HepG2 (cell line): Measurements from ENCODE around the gene TMEM253. TPM values are rescaled to one million over a fixed set of nuclear protein-coding genes. Genes with fewer than 3 reads are reported as not detected.

Experiments used
- ARNTL ChIP-seq: sonication (generic); formaldehyde crosslinking; IDR thresholded peaks from 2 replicates; pipeline ENCODE4 v1.4.0; 2020; ENCODE audit warnings: mild to moderate bottlenecking, missing genetic modification reagents
- DMAP1 ChIP-seq: IDR thresholded peaks from 2 replicates; pipeline ENCODE4 v1.6.1; 2016
- DPF2 ChIP-seq: sonication (generic); formaldehyde crosslinking; IDR thresholded peaks from 2 replicates; pipeline ENCODE4 v1.4.0; 2020; ENCODE audit warnings: mild to moderate bottlenecking, low read depth, missing genetic modification reagents, borderline replicate concordance
- FOSL1 ChIP-seq: sonication (generic); formaldehyde crosslinking; IDR thresholded peaks from 2 replicates; pipeline ENCODE4 v1.9.0; 2021; ENCODE audit warnings: missing genetic modification reagents, borderline replicate concordance
- FOXC1 ChIP-seq: sonication (generic); formaldehyde crosslinking; IDR thresholded peaks from 2 replicates; pipeline ENCODE4 v1.8.0; 2022; ENCODE audit warnings: mild to moderate bottlenecking, missing genetic modification reagents, borderline replicate concordance
- FOXP1 ChIP-seq, 2 experiments: fragments of 450-650 bp in 1 of 2; IDR thresholded peaks; 2 replicates each; pipeline ENCODE4 v1.6.1; 2017 to 2018; ENCODE audit warnings: antibody characterized with exemption in 1 of 2
- HNF4A ChIP-seq: sonication (generic); formaldehyde crosslinking; IDR thresholded peaks from 2 replicates; pipeline ENCODE4 v1.4.0; 2020; ENCODE audit warnings: missing genetic modification reagents
- MIXL1 ChIP-seq: IDR thresholded peaks from 2 replicates; pipeline ENCODE4 v1.6.1; 2016
- NR2F6 ChIP-seq, 2 experiments: IDR thresholded peaks; 2 replicates each; pipeline ENCODE4 v1.6.1; 2016; ENCODE audit warnings: antibody characterized with exemption in 1 of 2, mild to moderate bottlenecking in 1 of 2
- NRL ChIP-seq: sonication (generic); formaldehyde crosslinking; IDR thresholded peaks from 2 replicates; pipeline ENCODE4 v1.5.0; 2020; ENCODE audit warnings: missing genetic modification reagents, mild to moderate bottlenecking, moderate library complexity, borderline replicate concordance
- RBM39 ChIP-seq: fragments of 200-400 bp; formaldehyde crosslinking; IDR thresholded peaks from one replicate; pipeline ENCODE4 v1.6.1; 2018; ENCODE audit warnings: antibody characterized with exemption, mild to moderate bottlenecking, low read depth, low read length; ENCODE audit not compliant: poor library complexity, severe bottlenecking
- TEAD3 ChIP-seq: optimal IDR thresholded peaks from 2 replicates; pipeline ENCODE3; 2016; ENCODE audit warnings: borderline replicate concordance
- ZBTB42 ChIP-seq: sonication (generic); formaldehyde crosslinking; IDR thresholded peaks from 2 replicates; pipeline ENCODE4 v1.5.0; 2020; ENCODE audit warnings: mild to moderate bottlenecking, missing genetic modification reagents
- ZMYM2 ChIP-seq: sonication (generic); formaldehyde crosslinking; IDR thresholded peaks from 2 replicates; pipeline ENCODE4 v1.8.0; 2022; ENCODE audit warnings: mild to moderate bottlenecking, missing genetic modification reagents
- ZNF260 ChIP-seq: sonication (generic); formaldehyde crosslinking; IDR thresholded peaks from 2 replicates; pipeline ENCODE4 v1.4.0; 2020; ENCODE audit warnings: missing genetic modification reagents, low read depth, mild to moderate bottlenecking, borderline replicate concordance
- ZNF3 ChIP-seq: IDR thresholded peaks from 2 replicates; pipeline ENCODE4 v1.7.0; 2017; ENCODE audit warnings: inconsistent platforms
- ZNF350 ChIP-seq: sonication (generic); formaldehyde crosslinking; IDR thresholded peaks from 2 replicates; pipeline ENCODE4 v1.4.0; 2020; ENCODE audit warnings: mild to moderate bottlenecking, low read depth, missing genetic modification reagents, borderline replicate concordance
- ZNF570 ChIP-seq: sonication (generic); formaldehyde crosslinking; IDR thresholded peaks from 2 replicates; pipeline ENCODE4 v1.4.0; 2020; ENCODE audit warnings: mild to moderate bottlenecking, missing genetic modification reagents, borderline replicate concordance
- ZNF589 ChIP-seq: sonication (generic); formaldehyde crosslinking; conservative IDR thresholded peaks from 2 replicates; pipeline ENCODE4 v1.8.0; 2022; ENCODE audit warnings: mild to moderate bottlenecking, moderate library complexity, missing genetic modification reagents
- ZNF775 ChIP-seq: sonication (generic); formaldehyde crosslinking; IDR thresholded peaks from 2 replicates; pipeline ENCODE4 v1.4.0; 2020; ENCODE audit warnings: missing genetic modification reagents, mild to moderate bottlenecking, moderate library complexity, borderline replicate concordance
- polyA plus RNA-seq, 8 experiments: library from polyadenylated mRNA; depleted of rRNA in 3 of 8; stranded (reverse) in 7 of 8; unstranded in 1 of 8; fragments of >200 nt; fragmentation: Illumina TruSeq in 4 of 8; extraction: Trizol in 4 of 8; gene quantifications; 2 replicates each; pipeline versions ENCODE4 v1.2.1 to v1.2.3, GENCODE V29; 2011 to 2016; ENCODE audit warnings: low read depth in 4 of 8, missing spikeins in 1 of 8, mixed read lengths in 1 of 8; ENCODE audit not compliant: insufficient read depth in 1 of 8
- total RNA-seq, 5 experiments: library from RNA; depleted of rRNA; stranded (reverse); fragments of >200 nt; fragmentation: Illumina TruSeq; extraction: Trizol; gene quantifications; 2 replicates each; pipeline ENCODE4 v1.2.3, GENCODE V29; 2016; ENCODE audit warnings: low read depth in 1 of 5
- TF ChIP-seq, protein P1 (sequence below): sonication (generic); formaldehyde crosslinking; IDR thresholded peaks from 2 replicates; pipeline ENCODE4 v1.4.0; 2020; ENCODE audit warnings: mild to moderate bottlenecking, missing genetic modification reagents
- TF ChIP-seq, protein P2 (sequence below): sonication (generic); formaldehyde crosslinking; IDR thresholded peaks from 2 replicates; pipeline ENCODE4 v1.8.0; 2022; ENCODE audit warnings: mild to moderate bottlenecking, missing genetic modification reagents, moderate library complexity
- TF ChIP-seq, protein P3 (sequence below): sonication (generic); formaldehyde crosslinking; IDR thresholded peaks from 2 replicates; pipeline ENCODE4 v1.9.0; 2021; ENCODE audit warnings: missing genetic modification reagents, mild to moderate bottlenecking, borderline replicate concordance

Gene TMEM253
- total and polyA plus RNA-seq, 2 of the 13 experiments (the other 11 are each of a cell fraction or from before 2014, with no cell fraction given), result 0.29 to 0.45 TPM

DNA sequence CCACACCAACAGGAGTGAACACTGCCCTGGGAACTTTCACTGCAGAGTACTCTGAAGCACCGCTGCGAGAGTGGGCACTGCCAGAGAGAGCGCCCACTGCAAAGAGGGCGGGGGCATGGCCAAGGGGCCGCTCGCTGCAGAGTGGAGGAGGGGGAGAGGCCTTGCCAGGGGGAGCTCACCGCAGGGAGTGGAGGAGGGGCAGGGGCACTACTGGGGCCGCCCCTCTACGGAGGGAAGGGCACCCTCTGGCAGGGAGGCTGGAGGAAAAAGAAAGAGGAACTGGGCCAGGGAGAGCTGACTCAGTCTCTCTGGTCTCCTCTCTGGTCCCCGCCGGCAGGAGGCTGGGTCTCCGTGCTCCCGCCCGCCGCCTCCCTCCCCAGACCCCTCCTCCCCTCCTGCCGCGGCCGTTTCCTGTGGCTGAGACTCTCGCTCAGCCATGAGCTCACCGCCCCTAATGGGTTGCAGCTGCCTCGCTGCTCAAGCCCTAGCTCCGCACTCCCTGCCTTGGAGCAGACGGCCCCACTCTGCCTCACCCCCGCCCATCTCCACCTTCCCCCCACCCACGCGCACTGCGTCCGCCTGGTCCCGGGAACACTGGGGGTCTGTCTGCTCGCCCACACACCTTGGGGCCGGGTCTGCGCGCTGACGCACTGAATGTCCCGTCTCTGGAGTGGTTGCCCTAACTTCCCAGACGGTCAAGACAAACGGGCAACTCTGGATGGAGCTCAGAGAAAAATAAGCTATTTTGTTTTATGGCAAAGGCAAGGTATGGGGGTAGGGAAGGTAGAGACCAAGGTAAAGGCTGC lies 29.4 kb upstream of the TMEM253 start (continued):
- no peak for TF ChIP-seq FOXC1
- no peak for TF ChIP-seq ZNF570
- no peak for TF ChIP-seq MIXL1 (CRISPR knock-in tag)
- TF ChIP-seq, protein P1, sequence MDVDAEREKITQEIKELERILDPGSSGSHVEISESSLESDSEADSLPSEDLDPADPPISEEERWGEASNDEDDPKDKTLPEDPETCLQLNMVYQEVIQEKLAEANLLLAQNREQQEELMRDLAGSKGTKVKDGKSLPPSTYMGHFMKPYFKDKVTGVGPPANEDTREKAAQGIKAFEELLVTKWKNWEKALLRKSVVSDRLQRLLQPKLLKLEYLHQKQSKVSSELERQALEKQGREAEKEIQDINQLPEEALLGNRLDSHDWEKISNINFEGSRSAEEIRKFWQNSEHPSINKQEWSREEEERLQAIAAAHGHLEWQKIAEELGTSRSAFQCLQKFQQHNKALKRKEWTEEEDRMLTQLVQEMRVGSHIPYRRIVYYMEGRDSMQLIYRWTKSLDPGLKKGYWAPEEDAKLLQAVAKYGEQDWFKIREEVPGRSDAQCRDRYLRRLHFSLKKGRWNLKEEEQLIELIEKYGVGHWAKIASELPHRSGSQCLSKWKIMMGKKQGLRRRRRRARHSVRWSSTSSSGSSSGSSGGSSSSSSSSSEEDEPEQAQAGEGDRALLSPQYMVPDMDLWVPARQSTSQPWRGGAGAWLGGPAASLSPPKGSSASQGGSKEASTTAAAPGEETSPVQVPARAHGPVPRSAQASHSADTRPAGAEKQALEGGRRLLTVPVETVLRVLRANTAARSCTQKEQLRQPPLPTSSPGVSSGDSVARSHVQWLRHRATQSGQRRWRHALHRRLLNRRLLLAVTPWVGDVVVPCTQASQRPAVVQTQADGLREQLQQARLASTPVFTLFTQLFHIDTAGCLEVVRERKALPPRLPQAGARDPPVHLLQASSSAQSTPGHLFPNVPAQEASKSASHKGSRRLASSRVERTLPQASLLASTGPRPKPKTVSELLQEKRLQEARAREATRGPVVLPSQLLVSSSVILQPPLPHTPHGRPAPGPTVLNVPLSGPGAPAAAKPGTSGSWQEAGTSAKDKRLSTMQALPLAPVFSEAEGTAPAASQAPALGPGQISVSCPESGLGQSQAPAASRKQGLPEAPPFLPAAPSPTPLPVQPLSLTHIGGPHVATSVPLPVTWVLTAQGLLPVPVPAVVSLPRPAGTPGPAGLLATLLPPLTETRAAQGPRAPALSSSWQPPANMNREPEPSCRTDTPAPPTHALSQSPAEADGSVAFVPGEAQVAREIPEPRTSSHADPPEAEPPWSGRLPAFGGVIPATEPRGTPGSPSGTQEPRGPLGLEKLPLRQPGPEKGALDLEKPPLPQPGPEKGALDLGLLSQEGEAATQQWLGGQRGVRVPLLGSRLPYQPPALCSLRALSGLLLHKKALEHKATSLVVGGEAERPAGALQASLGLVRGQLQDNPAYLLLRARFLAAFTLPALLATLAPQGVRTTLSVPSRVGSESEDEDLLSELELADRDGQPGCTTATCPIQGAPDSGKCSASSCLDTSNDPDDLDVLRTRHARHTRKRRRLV (CRISPR knock-in tag), result no peak
- TF ChIP-seq, protein P2, sequence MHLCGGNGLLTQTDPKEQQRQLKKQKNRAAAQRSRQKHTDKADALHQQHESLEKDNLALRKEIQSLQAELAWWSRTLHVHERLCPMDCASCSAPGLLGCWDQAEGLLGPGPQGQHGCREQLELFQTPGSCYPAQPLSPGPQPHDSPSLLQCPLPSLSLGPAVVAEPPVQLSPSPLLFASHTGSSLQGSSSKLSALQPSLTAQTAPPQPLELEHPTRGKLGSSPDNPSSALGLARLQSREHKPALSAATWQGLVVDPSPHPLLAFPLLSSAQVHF (CRISPR knock-in tag), result no peak
- 0 out of 2 replicates have a peak, but pooled peaks have one; percentile 32 for TF ChIP-seq ZMYM2 (CRISPR knock-in tag)
- no peak for TF ChIP-seq ZBTB42 (CRISPR knock-in tag)
- TF ChIP-seq ZNF350 (CRISPR knock-in tag), result no peak; the same call in 1 of the 2 replicates
- no peak for TF ChIP-seq ZNF589
- no peak for TF ChIP-seq NR2F6 (IDR thresholded peaks at IDR 0.05)
- peak; percentile 7; the same call in 1 of the 2 replicates for TF ChIP-seq NR2F6 (CRISPR knock-in tag; IDR thresholded peaks at IDR 0.05)
- no peak for TF ChIP-seq FOXP1 (IDR thresholded peaks at IDR 0.05)
- no peak for TF ChIP-seq FOXP1 (CRISPR knock-in tag; IDR thresholded peaks at IDR 0.05)
- no peak for TF ChIP-seq DMAP1 (CRISPR knock-in tag)
- TF ChIP-seq ARNTL (CRISPR knock-in tag), result no peak
- no peak for TF ChIP-seq DPF2 (CRISPR knock-in tag)
- peak; percentile 25; the same call in 1 of the 2 replicates for TF ChIP-seq NRL
- TF ChIP-seq ZNF3 (CRISPR knock-in tag), result no peak
- TF ChIP-seq TEAD3 (CRISPR knock-in tag), result peak; percentile 8
- TF ChIP-seq, protein P3, sequence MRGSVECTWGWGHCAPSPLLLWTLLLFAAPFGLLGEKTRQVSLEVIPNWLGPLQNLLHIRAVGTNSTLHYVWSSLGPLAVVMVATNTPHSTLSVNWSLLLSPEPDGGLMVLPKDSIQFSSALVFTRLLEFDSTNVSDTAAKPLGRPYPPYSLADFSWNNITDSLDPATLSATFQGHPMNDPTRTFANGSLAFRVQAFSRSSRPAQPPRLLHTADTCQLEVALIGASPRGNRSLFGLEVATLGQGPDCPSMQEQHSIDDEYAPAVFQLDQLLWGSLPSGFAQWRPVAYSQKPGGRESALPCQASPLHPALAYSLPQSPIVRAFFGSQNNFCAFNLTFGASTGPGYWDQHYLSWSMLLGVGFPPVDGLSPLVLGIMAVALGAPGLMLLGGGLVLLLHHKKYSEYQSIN, result no peak
- TF ChIP-seq ZNF775 (CRISPR knock-in tag), result no peak
- TF ChIP-seq FOSL1, result no peak
- no peak for TF ChIP-seq HNF4A (CRISPR knock-in tag)
- no peak for TF ChIP-seq RBM39
- TF ChIP-seq ZNF260 (CRISPR knock-in tag), result no peak
